ENCODE data around the gene USHBP1. TPM values are rescaled to one million over a fixed set of nuclear protein-coding genes. Genes with fewer than 3 reads are reported as not detected.

The USHBP1 gene
- total and polyA plus RNA-seq, 7 donors, result 2.6 to 8.6 (median 3.7) TPM

GRCh38 chr19:17303940-17304267 is 39.4 kb upstream of the USHBP1 start:
- DNase-seq (no peak), ATAC-seq (peak in 1 of 4 donors; percentile 5)
- Histone ChIP-seq H3K4me3 (peak overlapping the region; percentile 93), H3K9me3 (no peaks in the 10 kb centered on the region), H3K27me3 (ENCODE audit: insufficient read depth in 3 of 3, low read length in 2 of 3) (no peaks in the 10 kb centered on the region), H3K36me3 (ENCODE audit: insufficient read depth in 1 of 2, low read depth in 1 of 2) (peaks cover 0 to 7% of the 10 kb centered on the region in 2 donors), H3K27ac (peak overlapping the region; percentile 86), H3K4me1 (peaks cover 32% of the 10 kb centered on the region)
- WGBS, 3 donors, result 33 to 48% (median 48%) methylated on average over 12 of the region's 12 CpGs
- intact Hi-C loops (cut with DNase I), result no loop called here
- TF ChIP-seq CTCF (IDR thresholded peaks at IDR 0.05), result no peak

- 1 to 2% (median 1%) methylated on average over 49 to 52 of the region's 52 CpGs for WGBS, 3 donors
- Histone ChIP-seq H3K36me3 (ENCODE audit: insufficient read depth in 1 of 2, low read depth in 1 of 2) (peaks cover 0 to 8% of the 10 kb centered on the region in 2 donors), H3K9me3 (peaks cover 1% of the 10 kb centered on the region), H3K4me1 (peaks cover 32% of the 10 kb centered on the region), H3K4me3 (peak within 1 kb of the TSS; percentile 93), H3K27me3 (ENCODE audit: insufficient read depth in 3 of 3, low read length in 2 of 3) (no peaks in the 10 kb centered on the region), H3K27ac (peak within 1 kb of the TSS; percentile 86)
- ATAC-seq (peak; percentile 84 to 88 (median 84)), DNase-seq (peak; percentile 97 to 99)
- intact Hi-C loops (cut with DNase I), result no loop called here
- TF ChIP-seq CTCF (IDR thresholded peaks at IDR 0.05), result peak; percentile 60
Observed at GRCh38 chr19:17303167-17303939, 38.8 kb upstream of the USHBP1 start, which contains the start of gene ABHD8. ABHD8 (minus strand) TSS chr19:17303425; CDS start chr19:17301616, 1,809 bp downstream.

GRCh38 chr19:17302391-17303166 is 38.0 kb upstream of the USHBP1 start:
- H3K36me3 ChIP-seq (ENCODE audit: insufficient read depth in 1 of 2, low read depth in 1 of 2), result peaks cover 0 to 13% of the 10 kb centered on the region in 2 donors
- 5 to 9% (median 8%) methylated on average over 16 to 29 of the region's 29 CpGs for WGBS, 3 donors
- H3K27me3 ChIP-seq (ENCODE audit: insufficient read depth in 3 of 3, low read length in 2 of 3), result no peaks in the 10 kb centered on the region
- peaks cover 5% of the 10 kb centered on the region for H3K9me3 ChIP-seq
- peak overlapping the region; percentile 93 for H3K4me3 ChIP-seq
- ATAC-seq (peak in 2 of 4 donors; percentile 0), DNase-seq (peak in 1 of 2 donors; percentile 71)
- intact Hi-C loops (cut with DNase I), result no loop called here
- H3K27ac ChIP-seq, result peak overlapping the region; percentile 86
- peaks cover 32% of the 10 kb centered on the region for H3K4me1 ChIP-seq
- no peak for TF ChIP-seq CTCF (IDR thresholded peaks at IDR 0.05)

- no peak for TF ChIP-seq CTCF (IDR thresholded peaks at IDR 0.05)
- peaks cover 0 to 20% of the 10 kb centered on the region in 2 donors for H3K36me3 ChIP-seq (ENCODE audit: insufficient read depth in 1 of 2, low read depth in 1 of 2)
- H3K27me3 ChIP-seq (ENCODE audit: insufficient read depth in 3 of 3, low read length in 2 of 3), result no peaks in the 10 kb centered on the region
- DNase-seq (no peak), ATAC-seq (no peak)
- intact Hi-C loops (cut with DNase I), result no loop called here
- no peak overlapping the region for H3K27ac ChIP-seq
- H3K4me3 ChIP-seq, result no peak overlapping the region
- 93 to 94% (median 93%) methylated on average over 50 to 51 of the region's 51 CpGs for WGBS, 3 donors
- peaks cover 19% of the 10 kb centered on the region for H3K4me1 ChIP-seq
- H3K9me3 ChIP-seq, result peaks cover 5% of the 10 kb centered on the region
Observed at GRCh38 chr19:17300992-17301619, 36.6 kb upstream of the USHBP1 start.
